ENCODE measurements around the gene PSMA5.
"Not testable (repeated sequence)": the region's sequence is repeated elsewhere in the genome, so short reads cannot be mapped to it uniquely, and the experiment has no call there.

The PSMA5 gene

DNA sequence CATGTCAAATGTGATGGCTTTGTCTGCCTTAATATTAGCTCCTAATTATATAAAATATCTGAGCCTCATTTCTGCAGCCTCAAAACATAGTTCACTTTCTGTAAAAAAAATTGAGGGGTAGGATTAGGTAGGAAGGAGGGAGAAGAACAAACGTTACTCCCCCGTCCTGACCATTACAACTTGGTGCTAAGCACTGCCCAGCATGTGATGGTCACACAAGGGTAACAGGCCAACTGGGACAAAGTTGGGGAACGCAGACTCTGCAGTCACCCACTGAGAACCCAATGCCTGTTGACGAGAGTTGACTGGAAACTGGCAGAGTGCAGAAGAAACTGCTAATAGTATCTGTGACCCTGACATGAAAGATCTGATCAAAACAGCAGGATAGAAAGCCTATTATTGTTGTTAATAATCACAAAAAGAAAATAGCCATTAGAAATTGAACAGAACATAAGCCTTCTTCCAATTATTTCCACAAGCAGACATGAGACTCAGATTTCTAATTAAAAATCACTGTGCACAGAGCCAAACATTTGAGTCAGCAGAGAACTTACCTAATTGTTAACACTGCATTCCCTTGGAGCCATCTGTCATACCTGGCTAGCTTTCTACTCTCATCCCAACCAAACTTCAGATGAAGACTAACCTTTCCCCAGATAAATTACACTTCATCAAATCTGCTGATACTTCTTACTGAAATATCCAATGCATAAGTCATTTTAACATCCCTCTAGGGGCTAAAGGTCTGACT, 34.0 kb downstream of the PSMA5 start:
- DNase-seq, result no peak

DNA sequence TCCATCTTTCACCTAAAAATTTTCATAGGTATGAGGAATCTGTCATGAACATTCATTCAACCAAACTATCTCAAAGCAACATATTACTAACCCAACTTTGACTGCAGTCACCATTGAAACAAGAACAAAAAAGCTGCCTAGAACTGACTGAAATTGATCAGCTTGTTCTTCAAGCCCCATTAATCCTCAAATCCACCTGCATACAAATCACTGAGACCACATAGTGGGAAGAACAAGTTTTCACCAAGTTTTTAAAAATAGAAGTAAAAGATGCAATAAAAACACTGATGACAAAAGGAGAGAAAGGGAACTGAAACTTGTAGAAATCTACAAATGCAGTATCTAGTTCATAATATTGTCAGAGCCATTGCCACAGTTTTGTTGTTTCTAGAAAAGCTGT, 34.6 kb downstream of the PSMA5 start:
- DNase-seq, result no peak

DNA sequence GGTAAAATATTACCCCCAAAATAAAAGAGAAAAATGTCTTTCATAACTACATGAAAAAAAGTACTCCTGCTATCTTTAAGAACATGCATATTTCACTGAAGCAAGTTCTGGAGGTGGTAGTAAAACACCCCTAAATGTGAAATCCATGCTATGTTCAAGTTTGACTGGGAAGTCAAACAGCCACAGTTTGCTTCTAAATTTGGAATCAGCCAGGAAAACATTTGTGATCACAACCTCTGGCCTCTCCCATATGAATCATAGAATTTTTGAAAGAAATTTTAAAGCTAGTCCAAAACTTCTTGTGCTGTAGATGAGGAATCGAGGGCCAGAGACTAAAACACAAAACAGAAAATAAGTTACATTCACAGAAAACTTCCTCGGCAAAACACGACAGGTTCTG, 35.1 kb downstream of the PSMA5 start:
- DNase-seq, result no peak

DNA sequence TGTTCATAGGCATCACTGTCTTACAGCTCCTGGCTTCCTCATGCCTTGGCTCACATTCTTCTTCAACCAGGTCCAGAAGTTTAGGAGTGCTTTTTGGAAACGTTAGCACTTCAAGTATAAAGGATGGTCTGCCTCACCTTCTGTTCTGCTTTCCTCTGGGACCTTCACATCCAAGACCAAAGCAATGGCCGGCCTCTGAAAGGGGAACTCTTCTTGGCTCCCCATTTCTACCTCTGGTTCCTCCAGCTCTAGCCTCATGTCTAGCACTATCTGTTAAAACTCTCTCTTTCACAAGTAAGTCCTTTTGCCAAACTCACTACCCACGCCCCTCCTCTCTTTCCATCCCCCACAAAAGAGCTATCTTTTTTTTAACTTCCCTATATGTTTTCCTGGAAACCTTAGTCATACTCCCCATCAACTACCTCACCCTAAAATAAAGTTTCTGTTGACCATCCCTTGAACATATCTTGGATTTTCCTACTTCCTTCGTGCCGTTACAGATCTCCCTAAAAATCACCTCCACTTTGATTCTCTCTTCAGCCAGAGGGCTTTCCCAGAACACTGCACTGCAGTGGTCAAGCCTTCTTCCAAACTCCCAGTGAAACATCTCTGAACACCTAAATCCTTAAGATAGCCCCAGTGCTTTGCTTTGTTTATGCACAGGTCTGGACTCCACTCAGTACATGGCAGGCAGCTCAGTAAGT, 36.5 kb downstream of the PSMA5 start:
- DNase-seq, result no peak

DNA sequence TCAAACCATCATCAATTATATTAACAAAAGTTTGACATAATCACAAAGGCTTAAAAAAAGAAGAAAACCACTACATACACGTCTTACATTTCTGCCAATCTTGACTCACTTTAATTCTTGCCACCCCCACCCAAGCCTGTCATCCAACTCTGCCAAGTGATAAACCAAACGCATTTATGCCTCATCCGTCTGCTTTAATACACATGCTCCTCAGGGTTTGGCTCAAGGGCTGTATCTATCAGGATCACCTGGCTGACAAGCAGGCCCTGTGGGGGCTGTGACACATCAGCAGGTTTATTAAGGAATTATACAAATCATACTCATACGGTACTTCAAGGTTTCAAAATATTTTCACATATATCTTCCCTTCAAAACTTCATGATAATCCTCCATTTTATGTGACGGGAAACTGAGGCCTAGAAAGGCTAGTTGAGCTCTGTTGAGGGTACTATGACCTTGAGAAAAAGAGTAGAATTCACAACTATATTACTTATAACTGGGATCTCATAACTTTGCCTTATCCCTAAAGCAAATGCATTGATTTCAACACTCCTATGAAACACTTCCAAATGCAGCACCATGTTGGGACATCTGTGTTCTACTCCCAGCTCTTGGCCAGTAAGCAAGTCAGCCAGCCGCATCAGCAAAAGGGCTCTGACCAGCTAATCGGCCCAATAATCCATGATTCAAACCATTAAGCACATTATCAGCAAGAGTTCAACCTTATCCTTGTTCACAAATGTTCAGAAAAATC, 37.2 kb downstream of the PSMA5 start:
- DNase-seq, result no peak

DNA sequence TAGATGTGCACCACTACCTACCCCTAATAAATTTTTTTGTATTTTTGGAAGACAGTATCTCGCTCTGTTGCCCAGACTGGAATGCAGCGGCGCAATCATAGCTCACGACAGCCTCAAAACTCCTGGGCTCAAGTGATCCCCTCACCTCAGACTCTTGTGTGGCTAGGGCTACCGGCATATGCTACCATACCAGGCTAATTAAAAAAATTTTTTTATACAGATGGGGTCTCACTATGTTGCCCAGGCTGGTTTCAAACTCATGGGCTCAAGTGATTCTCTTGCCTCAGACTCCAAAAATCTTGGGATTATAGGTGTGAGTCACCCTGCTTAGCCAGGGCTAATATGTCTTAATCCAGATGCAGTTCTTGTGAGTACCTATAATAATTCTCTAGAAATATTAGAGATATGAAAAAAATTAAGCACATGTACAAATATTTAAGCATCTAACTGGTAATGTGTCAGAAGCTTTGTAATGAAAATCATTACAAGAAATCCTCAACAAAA, 38.0 kb downstream of the PSMA5 start:
- no peak for DNase-seq

DNA sequence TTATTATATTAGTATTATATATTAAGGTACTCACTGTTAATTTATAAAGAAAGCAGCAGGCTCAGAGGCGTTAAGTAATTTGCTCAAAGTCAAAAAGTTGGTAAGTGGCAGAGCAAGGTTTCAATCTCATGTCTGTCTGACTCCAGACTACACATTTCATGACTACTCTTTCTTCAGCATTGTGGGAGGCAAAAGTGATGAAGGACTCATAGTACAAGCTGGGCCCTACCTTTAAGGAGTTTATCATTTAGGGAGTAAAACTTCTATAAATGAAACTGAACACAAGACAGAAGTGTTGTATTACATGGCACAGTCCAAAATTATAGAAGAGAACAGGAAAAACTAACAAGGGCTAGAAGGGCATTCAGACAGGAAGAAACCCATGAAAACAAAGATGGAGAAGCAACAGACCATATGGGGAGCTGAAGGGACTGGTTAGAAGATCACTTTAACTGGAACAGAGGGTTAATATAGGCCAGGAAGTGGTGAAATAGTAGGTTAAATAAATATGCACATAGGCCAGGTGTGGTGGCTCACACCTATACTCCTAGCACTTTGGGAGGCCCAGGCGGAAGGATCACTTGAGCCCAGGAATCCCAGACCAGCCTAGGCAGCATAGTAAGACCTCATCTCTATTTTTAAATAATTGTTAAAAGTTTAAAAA, 40.1 kb downstream of the PSMA5 start:
- DNase-seq, result no peak

DNA sequence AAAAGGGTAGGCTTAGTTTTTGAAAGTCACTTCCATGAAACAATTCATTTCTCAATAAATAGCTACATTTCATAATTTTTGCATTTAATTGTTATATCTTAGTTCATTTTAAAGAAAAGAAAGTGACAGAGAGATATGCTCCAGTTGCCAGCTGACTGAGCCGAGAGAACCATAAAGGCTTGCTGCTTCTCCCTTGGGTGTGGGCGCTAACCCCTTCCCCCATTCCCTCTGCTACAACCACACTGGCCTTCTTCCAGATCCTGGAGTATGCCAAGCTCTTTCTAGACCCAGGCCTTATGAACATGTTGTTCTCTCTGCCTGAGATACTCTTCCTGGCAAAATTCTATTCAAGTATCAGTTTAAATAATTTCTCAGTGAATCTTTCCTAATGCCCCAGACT, 40.8 kb downstream of the PSMA5 start:
- DNase-seq, result no peak

DNA sequence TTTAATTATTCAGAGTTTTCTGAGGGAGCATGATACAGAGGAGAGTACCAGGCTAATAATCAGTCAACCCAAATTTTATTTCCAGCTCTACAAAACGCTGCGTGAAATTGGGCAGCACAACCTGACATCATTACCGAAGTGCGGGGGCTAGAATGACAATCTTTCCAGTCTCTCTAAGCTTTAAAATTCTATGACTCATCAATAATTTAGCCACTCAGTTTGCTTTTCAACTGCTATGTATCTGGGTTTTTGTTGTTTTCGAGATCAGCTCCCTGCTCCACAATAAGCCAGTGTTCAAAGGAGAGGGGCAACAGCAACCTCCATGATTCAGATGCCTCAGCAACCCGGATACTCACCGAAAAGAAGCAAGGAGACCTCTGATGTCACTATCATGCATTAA, 42.4 kb downstream of the PSMA5 start:
- no peak for DNase-seq

DNA sequence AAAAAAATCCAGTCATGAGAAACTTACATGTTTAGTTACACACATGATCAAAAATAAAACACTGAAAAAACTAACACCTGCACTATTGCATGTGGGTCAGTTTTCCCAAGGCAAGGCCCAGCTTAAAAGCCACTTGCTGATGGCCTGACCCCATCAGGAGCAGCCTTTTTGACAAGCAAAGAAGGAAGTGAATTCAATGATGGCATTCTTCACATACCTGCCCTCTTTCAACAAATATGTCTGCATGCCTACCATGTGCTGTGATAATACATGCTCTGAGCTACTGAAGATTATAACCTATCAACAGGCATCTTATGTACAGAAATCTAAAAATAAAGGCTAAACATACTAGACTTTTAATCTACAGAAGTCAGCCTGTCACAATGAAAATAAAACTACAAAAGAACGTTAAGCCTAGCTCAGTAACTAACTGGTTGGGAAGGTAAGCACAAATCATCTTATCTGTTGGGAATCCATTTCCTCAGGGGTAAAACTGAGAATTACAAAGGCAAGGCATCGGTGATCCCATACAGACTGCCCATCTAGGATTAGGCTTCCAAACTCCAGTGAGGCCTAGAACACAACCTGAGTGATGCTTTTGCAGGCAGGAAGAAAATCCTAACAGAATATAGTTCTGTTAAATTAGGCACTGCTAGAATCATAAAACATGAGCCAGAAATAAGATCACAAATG, 43.0 kb downstream of the PSMA5 start:
- no peak for DNase-seq

DNA sequence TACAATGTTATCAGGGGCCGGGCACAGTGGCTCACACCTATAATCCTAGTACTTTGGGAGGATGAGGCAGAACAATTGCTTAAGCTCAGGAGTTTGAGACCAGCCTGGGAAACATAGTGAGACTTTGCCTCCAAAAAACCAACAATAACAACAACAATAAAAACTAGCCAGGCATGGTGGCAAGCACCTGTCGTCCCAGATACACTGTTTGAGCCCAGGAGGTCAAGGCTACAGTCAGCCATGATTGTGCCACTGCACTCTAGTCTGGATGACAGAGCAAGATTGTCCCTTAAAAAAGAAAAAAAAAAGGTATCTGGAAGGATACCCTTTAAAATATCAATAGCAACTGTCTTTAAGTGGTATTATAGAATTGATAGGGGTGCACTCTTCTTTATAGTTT, 44.7 kb downstream of the PSMA5 start:
- no peak for DNase-seq

DNA sequence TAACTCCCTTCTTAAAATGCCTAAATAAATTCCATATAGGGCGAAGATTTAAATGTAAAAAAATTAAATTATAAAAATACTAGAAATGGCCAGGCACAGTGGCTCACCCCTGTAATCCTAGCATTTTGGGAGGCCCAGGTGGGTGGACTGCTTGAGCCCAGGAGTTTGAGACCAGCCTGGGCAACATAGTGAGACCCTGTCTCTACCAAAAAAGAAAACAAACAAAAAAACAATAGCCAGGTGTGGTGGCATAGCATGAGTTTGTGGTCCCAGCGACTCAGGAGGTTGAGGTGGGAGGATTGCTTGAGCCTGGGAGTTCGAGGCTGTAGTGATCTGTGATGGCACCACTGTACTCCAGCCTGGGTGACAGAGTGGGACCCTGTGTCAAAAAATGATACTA, 46.3 kb downstream of the PSMA5 start:
- DNase-seq, result no peak

DNA sequence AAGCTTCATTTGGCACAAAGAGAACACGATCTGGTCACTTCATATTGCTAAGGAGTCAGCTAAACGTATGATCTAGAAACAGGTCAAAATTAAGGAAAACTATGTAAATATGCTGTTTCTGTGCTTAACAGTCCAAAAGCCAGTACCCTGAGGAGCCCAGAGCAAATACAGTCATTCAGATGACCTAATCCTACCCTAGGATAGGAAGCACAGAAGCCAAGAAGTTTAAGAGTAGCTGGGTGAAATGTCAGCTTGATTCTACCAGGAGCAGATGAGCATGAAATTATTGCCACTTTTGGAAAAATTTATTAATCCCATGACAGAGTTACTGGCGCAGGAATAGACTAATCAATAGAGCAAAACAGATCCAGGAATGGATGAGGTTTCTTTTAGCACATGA, 46.8 kb downstream of the PSMA5 start:
- no peak for DNase-seq

DNA sequence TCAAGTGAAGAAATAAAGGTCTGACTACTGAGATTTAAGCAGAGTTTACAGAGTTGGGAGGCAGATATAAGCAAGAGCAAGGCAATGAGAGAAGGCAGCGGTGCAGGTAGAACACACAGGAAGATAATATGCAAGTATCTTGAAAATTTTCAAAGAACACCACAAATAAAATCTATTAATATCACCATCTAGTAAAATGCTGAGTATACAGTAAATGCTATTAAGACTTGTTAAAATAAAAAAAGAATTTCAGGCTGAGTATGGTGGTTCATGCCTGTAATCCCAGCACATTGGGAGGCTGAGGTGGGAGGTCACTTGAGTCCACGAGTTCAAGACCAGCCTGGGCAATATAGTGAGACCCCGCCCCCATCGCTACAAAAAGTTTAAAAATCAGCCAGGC, 48.5 kb downstream of the PSMA5 start:
- DNase-seq, result no peak

DNA sequence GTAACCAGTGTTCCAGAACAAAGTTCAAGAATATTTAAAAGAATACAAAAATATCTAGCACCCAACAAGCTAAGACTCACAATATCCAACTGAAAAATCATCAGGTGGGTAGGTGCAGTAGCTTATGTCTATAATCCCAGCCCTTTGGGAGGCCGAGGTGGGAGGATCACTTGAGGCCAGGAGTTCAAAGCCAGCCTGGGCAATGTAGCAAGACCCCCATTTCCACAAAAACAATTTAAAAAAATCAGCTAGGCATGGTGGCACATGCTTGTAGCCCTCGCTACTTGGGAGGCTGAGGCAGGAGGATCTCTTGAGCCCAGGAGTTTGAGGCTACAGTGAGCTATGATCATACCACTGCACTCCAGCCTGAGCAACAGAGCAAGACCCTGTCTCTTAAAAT, 52.6 kb downstream of the PSMA5 start:
- not testable (repeated sequence) for DNase-seq

DNA sequence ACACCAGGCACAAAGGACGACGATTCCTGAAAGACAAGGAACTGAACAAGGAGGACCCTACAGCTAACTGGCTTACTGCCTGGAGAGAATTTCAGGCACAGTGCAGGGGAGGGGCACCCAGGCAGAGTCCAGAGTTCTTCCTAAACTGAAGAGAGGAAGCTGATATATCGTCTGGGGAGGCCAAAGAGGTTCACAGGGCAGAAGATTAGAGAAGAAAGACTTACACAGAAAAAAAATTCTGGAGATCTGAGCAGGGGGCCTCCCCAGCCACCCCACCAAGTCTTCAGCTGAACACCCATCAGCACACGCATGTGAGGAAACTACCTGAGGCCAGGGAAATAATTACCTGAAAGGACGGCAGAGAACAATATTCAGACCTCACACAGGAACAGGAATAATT, 53.1 kb downstream of the PSMA5 start:
- no peak for DNase-seq

DNA sequence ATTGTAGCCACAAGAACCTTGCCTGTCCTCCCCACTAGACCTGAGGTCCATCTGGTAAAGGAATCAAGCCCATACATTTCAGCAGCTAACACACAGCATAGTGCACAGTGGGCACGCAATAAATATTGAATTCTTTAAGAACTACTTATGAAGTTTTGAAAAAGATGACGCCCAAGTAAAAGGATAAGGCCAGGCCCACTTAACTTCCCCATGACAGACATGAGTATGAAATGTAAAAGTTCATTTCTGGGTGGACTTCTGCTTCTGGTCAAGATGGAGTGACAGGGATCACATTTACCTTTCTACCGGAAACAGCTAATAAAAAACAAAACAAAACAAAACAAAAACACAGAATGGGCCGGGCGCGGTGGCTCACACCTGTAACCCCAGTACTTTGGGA, 54.0 kb downstream of the PSMA5 start:
- no peak for DNase-seq

DNA sequence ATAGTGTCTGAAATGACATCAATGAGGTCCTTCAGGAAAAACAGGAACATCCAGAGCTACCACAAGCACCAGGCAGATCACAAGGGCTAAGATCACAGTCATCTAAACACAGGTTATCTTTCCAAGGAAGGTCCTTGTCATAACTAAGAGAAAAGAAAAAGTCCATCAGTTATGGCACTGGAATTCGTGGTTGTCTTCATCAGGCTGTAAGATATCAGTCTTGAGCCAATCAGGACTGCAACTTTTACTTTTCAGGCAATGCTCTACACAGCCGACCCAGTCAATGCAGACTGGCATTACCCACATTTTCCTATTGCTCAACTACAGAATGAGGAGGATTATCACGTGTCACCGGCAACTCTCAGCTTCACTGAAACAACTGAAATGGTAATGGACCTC, 54.9 kb downstream of the PSMA5 start:
- DNase-seq, result no peak

DNA sequence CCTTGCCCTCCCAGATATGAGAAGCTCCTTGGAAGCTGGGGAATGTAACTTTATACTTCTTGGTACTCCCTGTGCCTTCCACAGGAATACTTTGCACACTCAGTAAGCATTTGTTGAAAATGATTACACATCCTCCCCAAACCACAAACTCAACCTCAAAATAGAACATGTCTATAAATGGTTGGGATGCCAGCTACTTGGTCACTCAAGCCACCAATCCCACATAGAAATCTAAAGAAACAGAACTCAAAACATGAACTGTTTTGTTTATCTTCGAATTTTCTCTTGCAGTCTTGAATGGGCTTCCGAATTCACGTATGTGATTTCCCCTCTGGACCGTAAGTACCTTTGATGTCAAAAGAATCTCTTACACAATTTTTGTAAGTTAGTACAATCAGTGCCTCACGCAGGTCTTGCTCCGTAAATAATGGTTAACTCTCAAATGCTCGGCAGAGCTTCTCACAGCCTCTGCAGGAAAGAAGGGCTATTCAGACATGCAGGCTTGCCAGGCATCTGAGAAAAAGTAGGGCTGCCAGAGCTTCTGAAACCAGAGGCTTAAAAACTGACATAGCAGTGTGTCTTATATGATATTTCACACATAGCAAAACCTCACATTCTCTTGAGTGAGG, 55.4 kb downstream of the PSMA5 start:
- DNase-seq, result no peak

DNA sequence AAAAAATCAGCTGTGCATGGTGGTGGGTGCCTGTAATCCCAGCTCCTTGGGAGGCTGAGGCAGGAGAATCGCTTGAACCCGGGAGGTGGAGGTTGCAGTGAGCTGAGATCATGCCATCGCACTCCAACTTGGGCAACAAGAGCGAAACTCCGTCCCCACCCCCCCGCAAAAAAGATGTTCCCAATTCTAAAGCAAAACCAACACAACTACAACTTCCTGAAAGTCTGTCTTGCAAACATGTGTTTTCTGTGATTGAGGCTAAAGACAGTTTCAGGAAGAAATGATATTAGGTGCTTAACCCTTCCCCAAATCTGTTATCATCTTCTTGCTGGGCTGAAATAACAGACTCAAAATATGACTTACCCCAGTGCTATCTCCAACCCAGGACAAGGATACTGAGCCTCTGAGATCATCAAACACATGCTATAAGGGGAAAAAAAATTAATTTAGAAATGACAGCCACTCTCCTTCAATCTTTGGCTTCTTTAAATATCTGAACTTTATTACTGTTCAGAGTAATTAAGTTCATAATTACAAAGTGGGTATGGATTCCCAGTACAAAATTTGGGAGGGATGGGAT, 57.0 kb downstream of the PSMA5 start:
- no peak for DNase-seq

DNA sequence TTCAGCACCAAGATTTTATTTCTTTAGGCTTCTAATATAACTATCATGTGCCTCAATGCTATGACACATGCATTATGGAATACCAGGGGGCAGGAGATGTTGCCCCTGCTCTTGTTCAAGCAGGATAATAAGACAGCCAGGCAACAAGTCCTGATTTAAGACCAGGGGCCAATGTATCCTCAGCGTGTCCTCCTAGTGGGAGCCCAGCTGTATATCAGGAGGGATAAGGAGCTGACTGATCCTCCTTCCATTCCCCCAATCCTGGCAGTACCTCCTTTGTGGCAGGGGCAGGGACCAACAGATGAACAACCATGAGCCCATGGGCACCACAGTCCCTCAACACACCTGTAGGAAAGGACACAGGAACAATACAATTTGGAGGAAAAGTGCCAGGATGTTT, 57.8 kb downstream of the PSMA5 start:
- no peak for DNase-seq

DNA sequence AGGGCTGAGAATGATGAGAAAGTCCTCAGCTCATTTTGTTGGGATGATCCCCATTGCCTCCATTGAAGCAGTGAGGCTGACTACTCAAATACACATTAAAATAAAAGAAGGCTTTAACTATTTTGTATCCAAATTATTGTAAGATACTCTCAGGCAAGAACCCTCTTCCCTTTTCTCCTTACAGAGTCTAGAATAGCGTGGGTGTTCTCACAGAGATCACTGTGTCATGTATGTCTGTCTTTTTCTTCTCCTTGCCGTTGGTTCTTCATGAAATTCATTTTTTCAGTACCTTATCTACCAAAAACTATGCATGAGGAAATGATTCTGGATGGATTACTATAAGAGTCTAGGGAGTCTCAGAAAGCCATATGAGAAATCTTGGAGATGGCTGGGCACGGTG, 58.6 kb downstream of the PSMA5 start:
- no peak for DNase-seq
